Measurements from ENCODE around the gene CFAP45.
A peak's percentile ranks its signal among the peaks of the same experiment; 100 is the strongest.

CFAP45 gene

GRCh38 chr1:159923203-159924024, 23.4 kb upstream of the CFAP45 start:
- peak; percentile 50 to 69 (median 63) for DNase-seq (ENCODE audit: low read depth in 3 of 3)

- no peak for DNase-seq (ENCODE audit: low read depth in 3 of 3)
These were observed 22.7 kb upstream of the CFAP45 start for GRCh38 chr1:159922511-159923202.

- DNase-seq (ENCODE audit: low read depth in 3 of 3) = no peak
These were observed 21.9 kb upstream of the CFAP45 start for GRCh38 chr1:159921700-159922504.

- no peak for DNase-seq (ENCODE audit: low read depth in 3 of 3)
These were observed 21.3 kb upstream of the CFAP45 start for GRCh38 chr1:159921251-159921650.

GRCh38 chr1:159920651-159921050, 20.7 kb upstream of the CFAP45 start:
- DNase-seq (ENCODE audit: low read depth in 3 of 3) = no peak

GRCh38 chr1:159920202-159920601, 20.2 kb upstream of the CFAP45 start:
- DNase-seq (ENCODE audit: low read depth in 3 of 3) = no peak

- no peak for DNase-seq (ENCODE audit: low read depth in 3 of 3)
These were observed 19.4 kb upstream of the CFAP45 start for GRCh38 chr1:159919236-159919865.

GRCh38 chr1:159918352-159919200, 18.6 kb upstream of the CFAP45 start:
- no peak for DNase-seq (ENCODE audit: low read depth in 3 of 3)

GRCh38 chr1:159917533-159918351, 17.8 kb upstream of the CFAP45 start:
- DNase-seq (ENCODE audit: low read depth in 3 of 3) = no peak

- DNase-seq (ENCODE audit: low read depth in 3 of 3) = no peak
These were observed 16.5 kb upstream of the CFAP45 start for GRCh38 chr1:159916242-159917051.

- DNase-seq (ENCODE audit: low read depth in 3 of 3) = no peak
These were observed 15.7 kb upstream of the CFAP45 start for GRCh38 chr1:159915571-159916241.

GRCh38 chr1:159914252-159915018, 14.5 kb upstream of the CFAP45 start:
- DNase-seq (ENCODE audit: low read depth in 3 of 3) = no peak

GRCh38 chr1:159913451-159914192, 13.7 kb upstream of the CFAP45 start:
- no peak for DNase-seq (ENCODE audit: low read depth in 3 of 3)

- DNase-seq (ENCODE audit: low read depth in 3 of 3) = no peak
These were observed 11.5 kb upstream of the CFAP45 start for GRCh38 chr1:159911326-159912070.

- no peak for DNase-seq (ENCODE audit: low read depth in 3 of 3)
These were observed 8.3 kb upstream of the CFAP45 start for GRCh38 chr1:159908031-159908940.

Data from stimulated activated CD4-positive, alpha-beta T cell treated with anti-CD3 and anti-CD28 coated beads, TNF-alpha, amount 100 ng/mL, for 24 hours (primary cell).